ENCODE data around the gene PTCRA. TPM values are rescaled to one million over a fixed set of nuclear protein-coding genes. Genes with fewer than 3 reads are reported as not detected.

Gene PTCRA
- total RNA-seq, 2 donors from 2014 or later = not detected

- Mint-ChIP-seq H3K9me3 (no peaks in the 10 kb centered on the region), H3K36me3 (ENCODE audit: insufficient read depth in 2 of 2) (peaks cover 0 to 6% of the 10 kb centered on the region in 2 donors), H3K27me3 (ENCODE audit: low read depth) (peaks cover 8% of the 10 kb centered on the region), H3K4me3 (peak overlapping the region in 1 of 2 donors; percentile 7), H3K27ac (no peak overlapping the region), H3K4me1 (ENCODE audit: low read depth) (peaks cover 10% of the 10 kb centered on the region)
- DNase-seq (no peak), ATAC-seq (replicated peaks in 1 of 2) (no peak)
These were observed 46.8 kb downstream of the PTCRA start for GRCh38 chr6:42962502-42963178.

GRCh38 chr6:42963179-42963854 lies 47.5 kb downstream of the PTCRA start:
- no peak for DNase-seq
- H3K27me3 Mint-ChIP-seq (ENCODE audit: low read depth) = peaks cover 8% of the 10 kb centered on the region
- H3K4me1 Mint-ChIP-seq (ENCODE audit: low read depth) = peaks cover 10% of the 10 kb centered on the region
- H3K9me3 Mint-ChIP-seq = no peaks in the 10 kb centered on the region
- no peak overlapping the region for H3K4me3 Mint-ChIP-seq
- H3K36me3 Mint-ChIP-seq (ENCODE audit: insufficient read depth in 2 of 2) = peaks cover 0 to 6% of the 10 kb centered on the region in 2 donors
- ATAC-seq (replicated peaks in 1 of 2) = no peak
- H3K27ac Mint-ChIP-seq = no peak overlapping the region

GRCh38 chr6:42963855-42964605 lies 48.2 kb downstream of the PTCRA start:
- DNase-seq (peak in 1 of 2 donors; percentile 36), ATAC-seq (replicated peaks in 1 of 2) (peak in 1 of 2 donors; percentile 30)
- H3K27ac Mint-ChIP-seq = no peak overlapping the region
- H3K36me3 Mint-ChIP-seq (ENCODE audit: insufficient read depth in 2 of 2) = peaks cover 0 to 6% of the 10 kb centered on the region in 2 donors
- peaks cover 10% of the 10 kb centered on the region for H3K4me1 Mint-ChIP-seq (ENCODE audit: low read depth)
- no peaks in the 10 kb centered on the region for H3K9me3 Mint-ChIP-seq
- peaks cover 8% of the 10 kb centered on the region for H3K27me3 Mint-ChIP-seq (ENCODE audit: low read depth)
- no peak overlapping the region for H3K4me3 Mint-ChIP-seq

GRCh38 chr6:42966571-42966970 lies 50.7 kb downstream of the PTCRA start:
- no peak for ATAC-seq (replicated peaks in 1 of 2)
- no peaks in the 10 kb centered on the region for H3K27me3 Mint-ChIP-seq (ENCODE audit: low read depth)
- DNase-seq = no peak
- H3K4me1 Mint-ChIP-seq (ENCODE audit: low read depth) = peaks cover 6% of the 10 kb centered on the region
- no peaks in the 10 kb centered on the region for H3K9me3 Mint-ChIP-seq
- no peak overlapping the region for H3K4me3 Mint-ChIP-seq
- H3K36me3 Mint-ChIP-seq (ENCODE audit: insufficient read depth in 2 of 2) = peaks cover 2 to 8% of the 10 kb centered on the region in 2 donors
- no peak overlapping the region for H3K27ac Mint-ChIP-seq

- no peak overlapping the region for H3K4me3 Mint-ChIP-seq
- DNase-seq (no peak), ATAC-seq (replicated peaks in 1 of 2) (no peak)
- H3K9me3 Mint-ChIP-seq = no peaks in the 10 kb centered on the region
- H3K27me3 Mint-ChIP-seq (ENCODE audit: low read depth) = no peaks in the 10 kb centered on the region
- H3K4me1 Mint-ChIP-seq (ENCODE audit: low read depth) = peaks cover 8% of the 10 kb centered on the region
- no peak overlapping the region for H3K27ac Mint-ChIP-seq
- H3K36me3 Mint-ChIP-seq (ENCODE audit: insufficient read depth in 2 of 2) = peaks cover 2 to 8% of the 10 kb centered on the region in 2 donors
These were observed 51.4 kb downstream of the PTCRA start for GRCh38 chr6:42967228-42967627.

GRCh38 chr6:42968126-42968701 lies 52.4 kb downstream of the PTCRA start:
- no peak for DNase-seq
- no peak overlapping the region for H3K4me3 Mint-ChIP-seq
- ATAC-seq (replicated peaks in 1 of 2) = no peak
- H3K4me1 Mint-ChIP-seq (ENCODE audit: low read depth) = peaks cover 8% of the 10 kb centered on the region
- H3K9me3 Mint-ChIP-seq = no peaks in the 10 kb centered on the region
- H3K27me3 Mint-ChIP-seq (ENCODE audit: low read depth) = no peaks in the 10 kb centered on the region
- no peak overlapping the region for H3K27ac Mint-ChIP-seq
- H3K36me3 Mint-ChIP-seq (ENCODE audit: insufficient read depth in 2 of 2) = peaks cover 2 to 10% of the 10 kb centered on the region in 2 donors

GRCh38 chr6:42968783-42969182 lies 52.9 kb downstream of the PTCRA start:
- DNase-seq = no peak
- Mint-ChIP-seq H3K4me1 (ENCODE audit: low read depth) (peaks cover 8% of the 10 kb centered on the region), H3K27me3 (ENCODE audit: low read depth) (no peaks in the 10 kb centered on the region)

GRCh38 chr6:42969431-42969830 lies 53.6 kb downstream of the PTCRA start:
- Mint-ChIP-seq H3K27ac (no peak overlapping the region), H3K9me3 (no peaks in the 10 kb centered on the region), H3K27me3 (ENCODE audit: low read depth) (no peaks in the 10 kb centered on the region), H3K4me1 (ENCODE audit: low read depth) (peaks cover 8% of the 10 kb centered on the region), H3K36me3 (ENCODE audit: insufficient read depth in 2 of 2) (peaks cover 2 to 10% of the 10 kb centered on the region in 2 donors), H3K4me3 (no peak overlapping the region)
- DNase-seq (no peak), ATAC-seq (replicated peaks in 1 of 2) (no peak)

More at GRCh38 chr6:42968783-42969182, 52.9 kb downstream of the PTCRA start:
- H3K9me3 Mint-ChIP-seq = no peaks in the 10 kb centered on the region
- peaks cover 2 to 10% of the 10 kb centered on the region in 2 donors for H3K36me3 Mint-ChIP-seq (ENCODE audit: insufficient read depth in 2 of 2)
- no peak overlapping the region for H3K27ac Mint-ChIP-seq
- H3K4me3 Mint-ChIP-seq = no peak overlapping the region
- no peak for ATAC-seq (replicated peaks in 1 of 2)

- DNase-seq (no peak), ATAC-seq (replicated peaks in 1 of 2) (no peak)
- Mint-ChIP-seq H3K27me3 (ENCODE audit: low read depth) (no peaks in the 10 kb centered on the region), H3K9me3 (no peaks in the 10 kb centered on the region), H3K36me3 (ENCODE audit: insufficient read depth in 2 of 2) (peaks cover 2 to 10% of the 10 kb centered on the region in 2 donors), H3K27ac (no peak overlapping the region), H3K4me1 (ENCODE audit: low read depth) (peaks cover 12% of the 10 kb centered on the region), H3K4me3 (no peak overlapping the region)
These were observed 54.1 kb downstream of the PTCRA start for GRCh38 chr6:42969934-42970333.

- Mint-ChIP-seq H3K4me1 (ENCODE audit: low read depth) (peaks cover 23% of the 10 kb centered on the region), H3K27me3 (ENCODE audit: low read depth) (no peaks in the 10 kb centered on the region), H3K9me3 (no peaks in the 10 kb centered on the region), H3K4me3 (no peak overlapping the region), H3K36me3 (ENCODE audit: insufficient read depth in 2 of 2) (peaks cover 2 to 10% of the 10 kb centered on the region in 2 donors), H3K27ac (peak overlapping the region; percentile 2)
- ATAC-seq (replicated peaks in 1 of 2) = peak in 1 of 2 donors; percentile 70
- no peak for DNase-seq
These were observed 55.2 kb downstream of the PTCRA start for GRCh38 chr6:42970871-42971612.

GRCh38 chr6:42971746-42972327 lies 56.0 kb downstream of the PTCRA start:
- Mint-ChIP-seq H3K9me3 (no peaks in the 10 kb centered on the region), H3K36me3 (ENCODE audit: insufficient read depth in 2 of 2) (peaks cover 2 to 10% of the 10 kb centered on the region in 2 donors), H3K27me3 (ENCODE audit: low read depth) (no peaks in the 10 kb centered on the region), H3K4me1 (ENCODE audit: low read depth) (peaks cover 31% of the 10 kb centered on the region), H3K4me3 (no peak overlapping the region), H3K27ac (no peak overlapping the region)
- no peak for DNase-seq
- no peak for ATAC-seq (replicated peaks in 1 of 2)

- ATAC-seq (replicated peaks in 1 of 2) (no peak), DNase-seq (no peak)
- Mint-ChIP-seq H3K36me3 (ENCODE audit: insufficient read depth in 2 of 2) (peaks cover 4 to 14% of the 10 kb centered on the region in 2 donors), H3K27me3 (ENCODE audit: low read depth) (no peaks in the 10 kb centered on the region), H3K9me3 (no peaks in the 10 kb centered on the region), H3K4me3 (no peak overlapping the region), H3K27ac (no peak overlapping the region), H3K4me1 (ENCODE audit: low read depth) (peaks cover 44% of the 10 kb centered on the region)
These were observed 58.1 kb downstream of the PTCRA start for GRCh38 chr6:42973926-42974325.
